Fibroblast of lung (primary cell): ENCODE measurements around the gene FHIT.

Source experiments
- EZH2 ChIP-seq: IDR thresholded peaks from 2 replicates; pipeline ENCODE4 v1.5.1; 2012; ENCODE audit warnings: low read length, control low read depth, mild to moderate bottlenecking; ENCODE audit errors: missing control alignments
- TF ChIP-seq, protein P1 (sequence below), 2 donors: IDR thresholded peaks in 1 of 2; conservative IDR thresholded peaks in 1 of 2; 1 replicate in 1 of 2; 2 replicates in 1 of 2; pipeline ENCODE4 v1.5.1; 2011 to 2012; ENCODE audit warnings: low read length in 2 of 2, control low read depth in 1 of 2, inconsistent platforms in 1 of 2, low read depth in 1 of 2, mild to moderate bottlenecking in 1 of 2

DNA sequence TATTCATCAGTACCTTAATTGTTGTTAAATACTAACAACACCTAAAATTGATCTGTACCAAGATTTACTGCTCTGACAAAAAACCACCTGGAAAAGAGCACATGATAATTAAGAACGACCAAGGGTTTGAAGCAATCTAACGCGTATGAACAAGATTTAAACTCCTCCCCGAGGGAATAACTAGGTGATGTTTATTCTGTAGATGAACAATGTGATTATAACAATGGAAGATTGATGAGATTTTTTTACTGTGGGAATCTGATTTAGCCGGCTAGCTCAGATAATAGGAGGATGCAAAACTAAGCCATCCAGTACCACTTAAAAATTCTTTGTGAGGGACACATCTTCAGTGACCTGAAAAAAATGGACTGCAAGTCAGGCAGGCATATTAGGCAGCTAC is 222.1 kb downstream of the FHIT start:
- no peak for TF ChIP-seq EZH2
- TF ChIP-seq, protein P1, sequence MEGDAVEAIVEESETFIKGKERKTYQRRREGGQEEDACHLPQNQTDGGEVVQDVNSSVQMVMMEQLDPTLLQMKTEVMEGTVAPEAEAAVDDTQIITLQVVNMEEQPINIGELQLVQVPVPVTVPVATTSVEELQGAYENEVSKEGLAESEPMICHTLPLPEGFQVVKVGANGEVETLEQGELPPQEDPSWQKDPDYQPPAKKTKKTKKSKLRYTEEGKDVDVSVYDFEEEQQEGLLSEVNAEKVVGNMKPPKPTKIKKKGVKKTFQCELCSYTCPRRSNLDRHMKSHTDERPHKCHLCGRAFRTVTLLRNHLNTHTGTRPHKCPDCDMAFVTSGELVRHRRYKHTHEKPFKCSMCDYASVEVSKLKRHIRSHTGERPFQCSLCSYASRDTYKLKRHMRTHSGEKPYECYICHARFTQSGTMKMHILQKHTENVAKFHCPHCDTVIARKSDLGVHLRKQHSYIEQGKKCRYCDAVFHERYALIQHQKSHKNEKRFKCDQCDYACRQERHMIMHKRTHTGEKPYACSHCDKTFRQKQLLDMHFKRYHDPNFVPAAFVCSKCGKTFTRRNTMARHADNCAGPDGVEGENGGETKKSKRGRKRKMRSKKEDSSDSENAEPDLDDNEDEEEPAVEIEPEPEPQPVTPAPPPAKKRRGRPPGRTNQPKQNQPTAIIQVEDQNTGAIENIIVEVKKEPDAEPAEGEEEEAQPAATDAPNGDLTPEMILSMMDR (conservative IDR thresholded peaks at IDR 0.05 in 1 of 2, IDR thresholded peaks at IDR 0.05 in 1 of 2; ENCODE audit: low read depth in 1 of 2, low read length in 2 of 2): no peak
